22Rv1 (cell line): ENCODE measurements around the gene LRRC73.

Experiments
- H3K27ac ChIP-seq: fragments of 450-650 bp; 2 replicates; pipeline ENCODE4 v1.5.1; 2017
- ZFX ChIP-seq: fragments of 450-650 bp; IDR thresholded peaks from 2 replicates; pipeline ENCODE4 v1.6.1; 2017; ENCODE audit warnings: antibody characterized with exemption, borderline replicate concordance
- TF ChIP-seq, protein P1 (sequence below): fragments of 450-650 bp; IDR thresholded peaks from 2 replicates; pipeline ENCODE4 v1.5.1; 2017; ENCODE audit warnings: mild to moderate bottlenecking

The LRRC73 gene

DNA sequence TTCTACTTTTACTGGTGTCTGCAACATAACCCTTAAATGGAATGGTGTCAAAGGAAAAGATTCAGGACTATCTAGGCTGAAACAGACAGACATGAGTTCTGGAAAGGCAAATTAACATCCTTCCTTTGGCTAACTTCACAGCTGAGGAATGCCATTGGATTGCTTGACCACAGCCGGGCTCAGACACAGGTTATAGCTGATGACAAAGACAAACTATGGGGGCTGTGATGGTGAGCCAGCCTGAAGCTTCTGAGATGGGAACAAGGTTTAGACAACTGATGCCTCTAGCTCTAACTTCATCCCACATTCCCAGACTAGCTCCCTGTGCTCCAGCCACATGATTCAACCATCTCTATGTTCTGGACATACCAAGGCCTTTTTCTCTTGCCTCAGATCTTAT, 22.1 kb upstream of the LRRC73 start:
- no peak for TF ChIP-seq ZFX
- TF ChIP-seq, protein P1, sequence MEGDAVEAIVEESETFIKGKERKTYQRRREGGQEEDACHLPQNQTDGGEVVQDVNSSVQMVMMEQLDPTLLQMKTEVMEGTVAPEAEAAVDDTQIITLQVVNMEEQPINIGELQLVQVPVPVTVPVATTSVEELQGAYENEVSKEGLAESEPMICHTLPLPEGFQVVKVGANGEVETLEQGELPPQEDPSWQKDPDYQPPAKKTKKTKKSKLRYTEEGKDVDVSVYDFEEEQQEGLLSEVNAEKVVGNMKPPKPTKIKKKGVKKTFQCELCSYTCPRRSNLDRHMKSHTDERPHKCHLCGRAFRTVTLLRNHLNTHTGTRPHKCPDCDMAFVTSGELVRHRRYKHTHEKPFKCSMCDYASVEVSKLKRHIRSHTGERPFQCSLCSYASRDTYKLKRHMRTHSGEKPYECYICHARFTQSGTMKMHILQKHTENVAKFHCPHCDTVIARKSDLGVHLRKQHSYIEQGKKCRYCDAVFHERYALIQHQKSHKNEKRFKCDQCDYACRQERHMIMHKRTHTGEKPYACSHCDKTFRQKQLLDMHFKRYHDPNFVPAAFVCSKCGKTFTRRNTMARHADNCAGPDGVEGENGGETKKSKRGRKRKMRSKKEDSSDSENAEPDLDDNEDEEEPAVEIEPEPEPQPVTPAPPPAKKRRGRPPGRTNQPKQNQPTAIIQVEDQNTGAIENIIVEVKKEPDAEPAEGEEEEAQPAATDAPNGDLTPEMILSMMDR: no peak
- H3K27ac ChIP-seq: no peak overlapping the region

DNA sequence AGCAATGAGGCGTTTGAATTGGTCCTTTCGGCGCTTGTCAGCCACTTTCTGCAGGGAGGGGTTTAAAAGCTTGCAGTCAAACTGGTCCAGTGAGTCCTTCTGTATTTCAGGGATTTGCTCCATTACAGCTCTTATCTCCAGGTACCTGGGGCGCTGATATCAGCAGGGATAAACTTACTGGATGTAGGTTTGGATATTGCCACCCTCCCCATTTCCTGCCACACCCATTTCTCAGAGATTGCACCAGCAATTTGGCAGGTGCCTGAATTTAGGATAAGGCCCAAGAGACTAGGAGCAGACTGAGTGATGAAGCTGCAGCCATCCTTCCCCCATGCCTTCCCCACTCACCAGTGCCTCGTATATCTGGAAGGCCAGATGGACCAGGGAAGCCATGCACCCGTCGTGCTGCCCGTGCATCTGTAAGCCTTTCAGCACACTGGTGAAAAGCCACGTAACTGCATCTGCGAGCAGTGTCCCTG, 14.4 kb upstream of the LRRC73 start:
- H3K27ac ChIP-seq: peak overlapping the region; percentile 8; the same call in 1 of the 2 replicates
- TF ChIP-seq, protein P1: no peak
- no peak for TF ChIP-seq ZFX

DNA sequence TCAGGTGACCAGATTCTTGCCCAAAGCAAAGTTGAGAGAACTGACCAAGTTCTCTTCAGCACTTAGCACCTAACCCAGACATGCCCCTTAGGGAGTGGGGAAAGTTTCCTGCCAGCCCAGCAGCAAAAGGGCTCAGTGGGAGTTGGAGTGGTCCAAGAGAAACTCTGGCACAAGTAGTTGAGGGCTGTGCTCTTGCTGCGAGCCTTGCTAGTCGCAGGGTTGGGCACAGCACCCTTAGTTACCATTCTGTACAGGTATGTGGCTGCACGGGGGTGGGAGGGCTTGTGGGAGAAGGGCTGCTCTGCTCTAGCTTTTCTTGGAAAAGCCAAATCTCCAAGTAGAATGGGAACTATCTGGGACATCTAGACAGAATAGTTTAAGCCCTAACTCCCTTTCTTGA, 13.1 kb upstream of the LRRC73 start:
- no peak overlapping the region for H3K27ac ChIP-seq
- TF ChIP-seq, protein P1: no peak
- no peak for TF ChIP-seq ZFX

DNA sequence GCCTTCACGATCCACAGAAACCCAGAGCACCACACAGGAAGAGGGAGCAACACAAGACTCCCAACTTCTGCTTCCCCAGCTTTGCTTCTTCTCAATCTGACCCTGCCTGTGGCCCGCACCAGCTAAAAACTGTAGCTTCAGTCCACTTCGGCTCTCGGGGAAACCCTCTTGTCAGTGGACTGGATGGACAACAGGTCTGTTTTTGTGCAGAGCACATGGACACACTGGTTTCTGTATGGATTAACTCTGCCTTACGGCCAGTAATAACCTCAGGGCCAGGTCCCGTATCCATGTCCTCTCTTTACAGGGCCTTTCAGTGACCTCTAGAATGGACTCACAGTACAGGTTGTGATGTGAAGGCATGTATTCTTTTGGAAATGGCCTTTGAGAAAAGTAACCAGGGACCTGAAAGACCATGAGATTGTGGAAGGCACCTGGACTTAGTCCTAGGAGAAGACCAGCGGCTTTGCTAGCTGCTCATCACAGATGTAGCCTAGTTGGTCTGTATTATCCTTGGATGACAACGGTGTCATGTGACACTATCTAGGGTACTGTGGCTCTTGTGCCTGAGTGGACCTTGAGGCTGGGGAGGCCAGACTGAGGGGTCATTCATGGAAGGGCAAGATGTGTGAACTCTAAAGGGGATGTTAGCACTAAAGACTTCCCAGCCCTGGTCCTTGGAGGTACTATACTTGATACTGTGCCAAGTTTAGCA, 12.6 kb upstream of the LRRC73 start:
- H3K27ac ChIP-seq: no peak overlapping the region
- TF ChIP-seq, protein P1: no peak
- no peak for TF ChIP-seq ZFX

DNA sequence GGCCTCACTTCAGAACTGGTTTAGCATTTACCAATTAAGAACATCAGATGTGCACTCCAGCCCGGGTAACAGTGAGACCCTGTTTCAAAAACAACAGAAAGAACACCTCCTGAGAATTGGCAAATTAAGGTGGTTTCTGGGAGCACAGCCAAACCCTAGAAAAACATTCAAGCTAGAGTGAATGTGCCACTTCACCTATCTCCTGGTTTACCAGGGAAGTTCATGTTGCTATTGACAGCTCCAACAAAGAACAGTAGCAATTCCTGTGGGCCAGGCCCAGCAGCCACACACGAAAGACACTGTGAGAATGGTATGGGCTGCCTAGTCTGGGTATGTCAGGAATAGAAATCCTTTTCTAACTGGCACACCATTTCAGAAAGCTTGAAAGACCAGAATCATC, 11.7 kb upstream of the LRRC73 start:
- H3K27ac ChIP-seq: no peak overlapping the region
- no peak for TF ChIP-seq ZFX
- TF ChIP-seq, protein P1: no peak

DNA sequence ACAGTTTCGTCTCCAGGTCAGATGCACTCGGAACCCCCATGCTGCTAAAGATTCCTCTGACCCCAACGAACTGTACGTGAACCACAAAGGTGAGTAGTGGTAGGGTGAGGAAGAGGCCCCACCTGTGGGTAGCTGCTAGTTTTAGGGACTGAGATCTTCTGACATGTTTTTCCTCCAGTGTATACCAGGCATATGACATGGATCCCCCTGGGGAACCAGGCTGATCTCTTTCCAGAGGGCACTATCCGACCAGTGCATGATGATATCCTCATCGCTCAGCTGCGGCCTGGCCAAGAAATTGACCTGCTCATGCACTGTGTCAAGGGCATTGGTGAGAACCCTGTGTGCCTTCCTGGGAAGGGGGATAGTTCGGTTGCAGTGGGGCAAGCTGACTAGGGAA, 10.0 kb upstream of the LRRC73 start:
- no peak overlapping the region; the same call in 1 of the 2 replicates for H3K27ac ChIP-seq
- TF ChIP-seq ZFX: no peak
- TF ChIP-seq, protein P1: no peak

DNA sequence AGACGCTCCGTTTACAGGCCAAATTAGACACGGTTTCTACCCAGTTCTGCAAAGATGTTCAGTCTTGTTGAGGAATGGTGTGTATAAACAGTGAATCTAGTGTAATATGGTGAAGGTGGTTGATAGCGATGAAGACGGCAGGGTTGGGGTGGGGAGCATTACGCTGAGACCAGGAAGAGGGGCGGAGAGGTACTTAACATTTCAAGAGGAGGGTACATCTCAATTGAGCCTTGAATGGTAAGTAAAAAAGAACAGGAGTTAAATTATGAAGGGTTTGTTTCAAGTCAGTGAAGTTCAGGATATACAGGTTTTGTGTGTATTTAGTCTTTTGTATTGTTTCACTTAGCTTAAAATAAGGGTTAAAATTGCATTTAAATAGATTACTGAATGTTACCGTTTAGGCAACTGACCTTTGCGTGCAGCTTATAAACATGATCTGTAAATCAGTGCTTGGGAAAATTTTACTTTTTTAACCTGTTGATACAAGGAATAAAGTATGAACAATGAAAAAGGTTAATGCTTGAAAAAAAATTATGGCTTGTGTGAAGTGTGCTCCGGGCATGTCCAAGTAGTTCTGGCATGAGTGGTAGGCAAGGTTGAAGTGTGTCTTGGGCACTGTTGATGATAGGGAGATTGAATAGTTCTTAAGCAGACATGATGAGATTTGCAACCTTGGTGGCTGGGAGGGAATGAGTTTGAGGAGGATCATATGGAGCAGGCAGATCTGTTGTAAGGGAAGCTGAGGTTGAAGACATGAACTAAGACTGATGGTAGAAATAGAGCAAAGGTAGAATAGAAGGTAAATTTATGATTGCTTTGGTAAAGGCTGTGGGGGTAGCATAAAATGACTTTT, 7.6 kb upstream of the LRRC73 start:
- H3K27ac ChIP-seq: peak overlapping the region; percentile 68
- TF ChIP-seq, protein P1: no peak
- no peak for TF ChIP-seq ZFX
